ENCODE results near the gene SMPD4. TPM values are rescaled to one million over a fixed set of nuclear protein-coding genes. Genes with fewer than 3 reads are reported as not detected.

The SMPD4 gene
- total RNA-seq, 1 donor from 2014 or later = 79.0 TPM

Other genes starting within 250 kb of the SMPD4 start
- gene RAB6C, start 201.9 kb downstream of the SMPD4 start, total RNA-seq = not detected in 2 replicates
- gene POTEF, start 52.4 kb downstream of the SMPD4 start, total RNA-seq = not detected in 2 replicates
- 0.43 and 0.82 TPM in 2 replicates for gene CCDC74B, start 36.5 kb downstream of the SMPD4 start, total RNA-seq
- gene MZT2B, start 660 bp upstream of the SMPD4 start, total RNA-seq = 376 and 381 TPM in 2 replicates
- gene TUBA3E, start 16.8 kb upstream of the SMPD4 start, total RNA-seq = not detected in 2 replicates
- 82.2 and 88.3 TPM in 2 replicates for gene IMP4, start 161.3 kb upstream of the SMPD4 start, total RNA-seq
- 95.2 and 95.5 TPM in 2 replicates for gene PTPN18, start 174.5 kb upstream of the SMPD4 start, total RNA-seq

All from T-helper 2 cell treated with Interferon-gamma antibody and Interleukin-4, amounts not matched to agents 100 ng/mL and 5 ng/mL, for 36 hours (primary cell).